KG1 (cell line): ENCODE results near the gene DAB1.

Experiments
- DNase-seq: peaks from one replicate; lab custom pipeline; 2025; lab: John Stamatoyannopoulos, UW

Gene DAB1

GRCh38 chr1:57019236-57019839, 404.5 kb downstream of the DAB1 start:
- DNase-seq: no peak

DNA sequence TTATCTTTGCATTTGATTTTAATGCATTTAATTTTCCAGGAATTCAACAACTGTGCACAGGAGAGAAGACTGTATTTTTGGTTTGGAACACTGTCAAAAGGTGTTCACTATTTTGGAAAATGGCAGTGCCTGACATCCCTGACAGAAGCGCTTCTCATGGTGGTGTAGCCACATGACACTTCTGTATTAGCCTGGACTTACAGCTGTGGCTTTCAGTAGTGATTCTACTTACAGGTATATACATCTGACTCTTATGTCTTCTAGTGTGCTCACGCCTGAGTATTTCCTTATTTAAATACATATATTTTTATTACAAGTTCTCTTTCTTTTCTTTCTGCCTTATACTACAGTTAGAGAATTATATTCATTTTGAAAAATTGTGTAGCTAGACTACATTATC, 405.7 kb downstream of the DAB1 start:
- DNase-seq: no peak

- DNase-seq: no peak
Measured at GRCh38 chr1:57017717-57018116, 406.1 kb downstream of the DAB1 start.

DNA sequence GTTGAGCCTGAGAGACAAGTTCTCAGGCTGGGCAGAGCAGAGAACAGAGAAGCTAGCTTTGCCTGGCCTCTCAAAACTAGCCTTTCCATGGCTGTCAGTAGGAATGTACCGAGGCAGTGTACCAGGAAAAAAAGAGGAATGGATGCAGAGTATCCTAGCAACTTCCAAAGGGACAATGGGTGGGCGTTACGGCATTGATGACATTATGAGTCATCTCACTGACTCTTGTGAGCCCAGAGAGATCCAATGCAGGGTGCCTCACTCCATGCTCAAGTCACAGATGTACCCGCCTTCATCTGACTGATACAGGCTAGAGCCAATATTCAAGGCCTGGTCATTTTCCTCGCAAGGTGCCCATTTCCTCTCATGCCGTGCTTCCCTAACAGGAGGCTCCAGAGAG, 406.7 kb downstream of the DAB1 start:
- DNase-seq: no peak

- no peak for DNase-seq
Measured at GRCh38 chr1:57015071-57015470, 408.8 kb downstream of the DAB1 start.

GRCh38 chr1:57013522-57013921, 410.3 kb downstream of the DAB1 start:
- no peak for DNase-seq

DNA sequence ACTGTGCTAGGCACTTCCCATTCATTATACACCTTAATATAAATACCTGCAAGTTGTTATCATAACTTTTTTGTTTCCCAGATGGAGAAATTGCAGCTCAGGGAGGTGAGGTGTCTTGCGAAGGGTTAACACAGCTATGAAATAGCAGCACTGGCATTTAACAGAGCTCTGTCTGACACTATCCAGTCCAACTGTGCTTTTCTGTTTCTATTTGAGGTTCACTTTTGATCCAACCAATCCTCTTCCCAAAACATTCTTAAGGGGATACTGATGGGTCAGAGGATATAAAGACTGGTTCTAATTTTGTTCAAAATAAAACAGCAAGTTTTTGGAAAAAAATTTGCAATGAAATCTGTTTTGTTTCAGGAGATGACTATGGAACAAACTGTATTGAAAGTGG, 411.5 kb downstream of the DAB1 start:
- no peak for DNase-seq

- no peak for DNase-seq
Measured at GRCh38 chr1:57010511-57010910, 413.3 kb downstream of the DAB1 start.

- DNase-seq: no peak
Measured at GRCh38 chr1:57007948-57008347, 415.9 kb downstream of the DAB1 start.

- DNase-seq: no peak
Measured at GRCh38 chr1:57007472-57007871, 416.4 kb downstream of the DAB1 start.

GRCh38 chr1:57003398-57004139, 420.3 kb downstream of the DAB1 start:
- DNase-seq: no peak

GRCh38 chr1:56995414-56996100, 428.3 kb downstream of the DAB1 start:
- DNase-seq: no peak

GRCh38 chr1:56993475-56993874, 430.4 kb downstream of the DAB1 start:
- DNase-seq: no peak

GRCh38 chr1:56992318-56993125, 431.3 kb downstream of the DAB1 start:
- no peak for DNase-seq

- no peak for DNase-seq
Measured at GRCh38 chr1:56991576-56991975, 432.3 kb downstream of the DAB1 start.

DNA sequence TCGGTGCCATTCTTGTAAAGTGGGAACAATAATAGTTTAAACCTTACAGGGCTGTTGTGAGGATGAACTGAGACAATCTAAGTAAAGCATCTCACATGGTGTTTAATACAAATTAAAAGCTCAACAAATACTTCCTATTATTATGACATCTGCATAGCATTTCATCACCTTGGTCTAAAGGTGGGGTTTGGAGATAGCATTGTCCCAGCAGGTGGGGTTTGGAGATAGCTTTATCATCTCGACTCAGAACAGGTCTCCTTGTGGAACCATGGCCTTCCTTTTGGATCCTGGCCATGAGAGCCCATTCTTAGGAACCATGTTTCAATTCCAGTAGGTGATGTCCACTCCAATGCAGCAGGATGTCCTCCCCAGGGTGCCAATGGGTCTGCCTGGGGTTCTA, 437.5 kb downstream of the DAB1 start:
- no peak for DNase-seq

DNA sequence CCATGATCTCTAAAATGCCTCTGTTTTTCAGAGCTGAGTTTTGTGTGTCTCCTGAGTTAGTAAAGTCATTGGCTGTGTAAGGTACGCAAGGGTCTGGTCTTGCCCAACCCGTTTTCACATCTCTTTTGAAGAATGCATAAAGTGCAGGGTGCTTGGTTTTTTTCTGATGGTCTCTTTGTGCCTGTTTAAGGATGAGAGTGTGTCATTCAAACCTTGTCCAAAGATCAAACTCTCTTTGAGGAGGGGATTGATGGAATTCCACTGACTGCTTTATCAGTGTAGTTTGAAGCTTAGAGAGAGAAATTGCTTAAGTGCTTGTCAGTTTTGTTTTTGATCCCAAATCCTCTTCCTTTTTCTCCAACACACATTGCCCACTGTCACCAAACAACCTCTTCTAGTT, 438.0 kb downstream of the DAB1 start:
- no peak for DNase-seq

DNA sequence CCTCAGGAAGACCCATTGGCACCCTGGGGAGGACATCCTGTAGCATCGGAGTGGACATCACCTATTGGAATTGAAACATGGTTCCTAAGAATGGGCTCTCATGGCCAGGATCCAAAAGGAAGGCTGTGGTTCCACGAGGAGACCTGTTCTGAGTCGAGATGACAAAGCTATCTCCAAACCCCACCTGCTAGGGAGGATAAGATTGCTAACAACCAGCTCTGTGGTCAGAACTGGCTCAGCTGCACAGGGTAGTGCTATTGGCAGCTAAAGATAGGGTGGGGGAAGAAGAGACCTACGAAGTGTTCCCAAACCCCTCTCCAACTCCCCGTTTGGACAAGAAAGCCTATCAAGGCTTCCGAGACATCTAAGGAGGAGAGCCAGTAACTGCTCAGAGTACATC, 440.4 kb downstream of the DAB1 start:
- DNase-seq: no peak

DNA sequence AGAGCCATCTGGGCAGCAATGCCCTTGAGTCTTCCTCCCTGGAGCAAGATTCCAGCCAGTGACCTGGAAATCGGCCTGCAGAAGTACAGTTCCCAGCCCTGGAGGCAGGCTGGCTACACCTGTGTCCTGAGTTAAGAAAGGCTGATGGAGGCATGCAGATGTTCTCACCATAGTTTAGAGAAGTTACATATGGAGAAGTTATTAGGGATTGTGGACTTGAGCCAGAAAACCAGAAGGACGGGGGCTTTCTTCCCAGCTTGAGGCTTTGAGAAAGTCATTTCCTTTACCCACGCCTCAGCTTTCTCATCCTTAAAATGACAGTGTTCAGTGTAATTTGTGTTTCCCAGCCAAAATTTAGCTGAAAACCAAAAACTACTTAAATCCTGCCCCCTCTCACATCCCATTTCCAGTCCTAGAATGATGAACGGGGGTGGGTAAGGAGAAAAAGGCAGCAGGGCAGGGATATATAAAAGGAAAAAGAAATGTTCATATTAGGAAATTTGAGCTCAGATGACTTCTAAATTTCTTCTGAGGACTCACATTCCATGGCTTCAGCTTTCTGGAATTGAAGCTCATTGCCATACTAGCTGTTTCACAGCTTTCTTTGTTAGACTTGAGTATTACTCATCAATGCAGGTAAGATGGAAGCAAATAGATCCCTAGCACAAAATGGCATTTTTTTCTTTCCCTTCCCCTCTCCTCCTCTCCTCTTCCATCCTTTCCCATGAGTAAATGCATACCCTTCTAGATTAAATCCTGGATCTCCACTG, 443.7 kb downstream of the DAB1 start:
- DNase-seq: no peak

DNA sequence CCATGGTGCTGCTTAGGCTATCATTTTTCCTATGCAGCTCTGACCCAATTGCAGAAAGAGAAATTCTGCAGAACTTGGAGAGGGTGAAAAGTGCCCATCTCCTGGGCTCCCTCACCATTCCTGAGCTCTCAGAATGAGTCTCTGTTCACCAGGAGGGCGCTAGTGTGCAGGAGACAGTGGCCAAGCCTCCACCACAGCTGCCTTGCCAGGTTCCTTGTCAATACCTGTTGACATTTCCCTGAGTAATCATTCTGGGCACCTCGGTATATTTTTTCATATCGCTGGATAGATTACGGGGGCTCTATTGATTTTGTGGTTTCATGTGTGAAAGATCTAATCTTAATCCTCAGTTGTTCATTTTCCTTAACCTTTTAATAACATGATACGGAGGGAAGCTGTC, 445.0 kb downstream of the DAB1 start:
- DNase-seq: no peak

GRCh38 chr1:56977910-56978309, 445.9 kb downstream of the DAB1 start:
- no peak for DNase-seq

GRCh38 chr1:56975446-56975845, 448.4 kb downstream of the DAB1 start:
- no peak for DNase-seq
